LHCN-M2 (cell line): ENCODE data around the gene WNT3. TPM values are rescaled to one million over a fixed set of nuclear protein-coding genes. Genes with fewer than 3 reads are reported as not detected.
"Not testable (repeated sequence)": the region's sequence is repeated elsewhere in the genome, so short reads cannot be mapped to it uniquely, and the experiment has no call there.

ENCODE experiments used
- DNase-seq: peaks from one replicate; pipeline ENCODE4 v3.0.0-alpha.2; 2012; ENCODE audit warnings: low read depth
- total RNA-seq: library from RNA; depleted of rRNA; stranded (reverse); fragments of >200 nt; gene quantifications from 2 replicates; pipeline ENCODE4 v1.2.3, GENCODE V29; 2014

The WNT3 gene
- total RNA-seq, 1 experiment from 2014 or later = 0.57 TPM

DNA sequence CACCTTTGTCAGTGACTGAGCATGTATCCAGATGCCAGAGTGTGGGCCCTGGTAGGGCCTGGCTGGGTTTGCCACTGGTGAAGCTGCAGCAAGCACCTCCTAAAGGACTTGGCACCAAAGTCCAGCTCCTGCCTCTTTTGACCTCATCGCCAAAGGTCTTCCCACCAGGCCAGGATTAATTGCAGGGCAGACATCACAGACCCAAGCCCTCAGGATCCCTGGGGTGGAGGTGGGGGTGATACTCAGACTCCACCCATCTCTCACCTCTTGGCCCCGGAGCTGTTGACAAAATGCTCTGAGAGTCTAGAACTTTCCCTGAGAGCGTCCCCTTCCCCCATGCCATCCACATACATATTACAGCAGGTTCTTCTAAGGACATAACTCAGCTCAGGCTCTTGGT is 4.6 kb downstream of the WNT3 start:
- no peak for DNase-seq

DNA sequence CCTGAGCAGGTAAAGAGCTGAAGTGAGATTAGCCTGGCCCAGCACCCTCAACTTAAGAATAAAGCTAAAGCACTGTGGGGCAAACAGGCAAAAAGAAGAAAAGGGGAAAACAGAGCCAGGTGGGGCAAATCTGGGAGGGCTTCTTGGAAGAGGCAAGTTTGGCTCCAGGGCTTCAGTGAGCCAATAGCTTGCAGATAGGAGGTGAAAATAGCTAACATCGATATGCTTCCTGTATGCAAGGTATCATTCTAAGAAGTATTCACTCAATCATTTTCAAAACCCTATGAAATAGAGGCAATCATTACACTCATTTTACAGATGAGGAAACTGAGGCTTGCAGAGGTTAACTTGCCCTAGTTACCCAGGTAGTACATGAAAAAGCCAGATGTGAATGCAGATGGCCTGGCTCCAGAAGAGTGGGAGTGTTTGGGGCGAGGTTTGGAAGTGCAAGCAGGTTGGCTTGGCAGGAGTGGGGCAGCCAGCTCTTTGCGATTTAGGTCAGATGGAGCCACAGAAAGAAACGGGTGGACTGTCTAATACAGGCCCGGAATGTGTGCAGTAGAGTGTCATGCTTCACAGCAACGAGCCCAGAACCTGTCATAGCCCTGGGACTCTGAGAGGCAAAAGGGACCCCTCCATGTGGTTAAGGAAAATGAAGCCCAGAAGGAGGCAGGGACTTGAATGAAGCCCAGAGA is 5.7 kb downstream of the WNT3 start:
- no peak for DNase-seq

DNA sequence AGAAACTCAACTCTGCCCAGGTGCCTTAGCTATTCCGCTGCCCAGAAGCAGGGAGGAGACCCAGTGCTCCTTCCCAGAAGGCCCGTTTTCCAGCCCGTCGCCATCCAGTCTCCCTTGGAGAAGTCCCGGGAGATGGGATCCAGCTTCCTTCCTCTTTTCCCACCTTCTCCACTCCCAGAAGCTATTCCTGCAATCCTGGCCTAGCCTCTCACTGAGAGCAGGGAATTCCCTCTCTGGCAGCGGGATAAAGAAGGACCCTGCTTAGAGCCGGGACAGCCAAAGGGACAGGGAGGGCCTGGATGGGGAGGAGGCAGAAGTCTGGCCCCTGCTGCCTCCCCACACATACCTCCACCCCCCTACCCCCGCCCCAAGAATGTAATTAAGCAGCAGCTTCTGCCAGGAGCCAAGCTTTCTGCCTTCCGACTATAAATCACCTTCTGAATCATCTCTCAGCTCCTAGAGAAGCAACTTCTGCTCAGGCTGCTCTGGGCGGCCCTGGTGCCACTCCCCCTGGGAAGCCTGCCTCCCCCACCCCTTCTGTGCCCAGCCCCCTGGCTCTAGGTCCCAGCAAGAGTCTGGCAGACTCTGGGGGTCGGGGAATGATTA is 6.4 kb downstream of the WNT3 start:
- no peak for DNase-seq

GRCh38 chr17:46810837-46811236 is 7.7 kb downstream of the WNT3 start:
- DNase-seq = no peak

DNA sequence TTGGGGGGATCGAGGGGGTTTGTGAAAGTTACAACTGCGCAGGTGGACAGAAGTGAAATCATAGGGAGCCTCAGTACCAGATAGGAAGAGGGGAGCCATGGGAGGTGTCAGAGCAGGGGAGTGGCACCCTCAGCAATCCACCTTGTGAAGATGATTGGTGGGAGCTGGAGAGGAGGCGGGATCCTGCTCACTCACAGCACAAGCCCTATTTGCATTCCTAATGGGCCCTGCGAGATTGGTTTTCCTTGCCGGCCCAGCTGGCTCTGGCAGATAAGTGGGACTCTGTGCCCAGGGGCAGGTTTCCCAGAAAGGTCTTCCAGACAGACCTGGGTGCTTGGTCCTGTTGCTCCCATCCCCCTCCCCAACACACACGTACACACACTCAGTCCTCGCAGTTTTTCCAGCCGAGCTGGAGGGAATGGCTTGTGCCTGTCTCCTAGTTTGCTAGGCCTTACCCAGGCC is 9.4 kb downstream of the WNT3 start:
- no peak for DNase-seq

DNA sequence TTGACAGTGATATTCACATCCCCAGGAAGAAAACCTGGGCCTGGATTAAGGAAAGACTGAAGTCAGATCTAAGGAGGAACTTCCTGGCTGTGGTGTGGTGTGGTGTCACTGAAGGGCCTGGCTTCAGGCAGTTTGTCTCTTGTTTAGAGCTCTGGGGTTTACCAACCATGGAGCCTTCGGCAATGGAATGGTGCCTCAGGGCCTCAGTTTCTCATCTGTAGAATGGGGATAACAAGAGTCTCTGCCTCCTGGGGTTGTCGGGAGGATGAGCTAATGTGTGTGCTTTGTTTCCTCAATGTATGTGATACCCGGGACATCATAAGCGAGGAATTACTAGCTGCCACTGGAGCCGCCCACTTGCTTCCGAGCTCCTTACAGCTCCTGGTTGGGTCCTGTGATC is 12.7 kb downstream of the WNT3 start:
- no peak for DNase-seq

DNA sequence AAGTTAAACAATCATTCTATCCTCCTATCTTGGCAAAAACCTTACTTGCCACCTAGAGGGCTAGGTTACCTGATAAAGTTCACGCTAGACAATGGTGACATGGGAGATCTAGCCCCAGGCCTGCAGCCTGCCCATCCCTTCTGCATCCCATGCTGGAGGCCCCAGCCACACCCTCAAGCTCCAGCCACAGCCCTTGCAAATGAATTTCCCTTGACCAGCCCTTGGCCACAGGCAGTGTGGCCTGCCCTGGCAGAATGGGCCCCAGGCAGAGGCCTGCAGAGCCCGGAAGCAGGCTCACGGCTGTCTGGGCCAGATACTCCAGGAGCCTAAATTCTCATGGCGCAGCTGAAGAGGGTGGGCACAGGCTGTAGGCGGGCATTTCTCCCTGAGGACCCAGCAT is 14.9 kb downstream of the WNT3 start:
- DNase-seq = no peak

GRCh38 chr17:46802800-46803199 is 15.7 kb downstream of the WNT3 start:
- no peak for DNase-seq

- no peak for DNase-seq
Observed at GRCh38 chr17:46800573-46800972, 17.9 kb downstream of the WNT3 start.

DNA sequence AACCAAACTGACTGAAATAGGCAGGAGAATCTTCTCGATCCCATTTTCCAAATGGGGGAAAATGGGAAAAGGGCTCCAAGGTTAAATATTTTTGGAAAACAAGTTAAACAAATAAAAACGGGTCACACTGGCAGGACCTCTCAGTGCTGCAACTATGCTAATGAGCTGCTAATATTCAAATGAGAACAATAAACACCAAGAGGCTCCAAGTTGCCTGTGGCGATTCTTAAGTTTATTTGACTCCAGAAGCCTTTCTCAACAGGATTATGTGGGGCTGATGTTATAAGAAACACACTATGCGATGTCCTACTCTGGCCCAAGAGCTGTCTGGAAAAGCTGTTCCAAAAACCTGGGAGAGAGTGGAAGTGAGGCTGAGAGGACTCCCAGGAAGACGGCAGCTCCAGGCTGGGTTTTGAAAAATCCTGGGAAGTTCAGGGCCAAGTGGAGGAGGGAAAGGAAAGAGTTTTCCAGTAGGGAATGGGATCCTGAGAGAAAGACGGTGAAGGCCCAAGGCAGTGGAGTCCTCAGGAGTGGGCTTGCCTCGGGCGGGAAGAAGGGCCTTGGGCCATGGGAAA is 21.4 kb downstream of the WNT3 start:
- DNase-seq = no peak

DNA sequence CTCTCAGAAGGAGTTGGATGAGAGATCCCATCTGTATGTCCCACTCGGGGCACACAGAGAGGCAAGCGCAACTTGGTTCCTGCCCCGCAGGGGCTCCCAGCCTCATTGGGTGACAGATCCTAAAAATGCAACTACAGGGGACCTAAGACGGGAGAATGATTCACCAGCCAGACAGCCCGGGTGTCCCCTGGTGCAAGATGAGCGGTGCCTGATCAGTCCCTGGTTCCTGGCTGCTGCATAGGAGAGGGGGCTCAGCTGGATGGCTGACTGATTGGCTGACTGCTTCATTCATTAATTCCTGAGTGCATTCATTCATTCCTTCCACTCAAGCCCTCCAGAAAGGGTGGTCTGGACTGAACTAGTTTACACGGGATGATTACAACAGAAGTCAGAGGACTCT is 22.0 kb downstream of the WNT3 start:
- no peak for DNase-seq

- no peak for DNase-seq
Observed at GRCh38 chr17:46796084-46796483, 22.4 kb downstream of the WNT3 start.

DNA sequence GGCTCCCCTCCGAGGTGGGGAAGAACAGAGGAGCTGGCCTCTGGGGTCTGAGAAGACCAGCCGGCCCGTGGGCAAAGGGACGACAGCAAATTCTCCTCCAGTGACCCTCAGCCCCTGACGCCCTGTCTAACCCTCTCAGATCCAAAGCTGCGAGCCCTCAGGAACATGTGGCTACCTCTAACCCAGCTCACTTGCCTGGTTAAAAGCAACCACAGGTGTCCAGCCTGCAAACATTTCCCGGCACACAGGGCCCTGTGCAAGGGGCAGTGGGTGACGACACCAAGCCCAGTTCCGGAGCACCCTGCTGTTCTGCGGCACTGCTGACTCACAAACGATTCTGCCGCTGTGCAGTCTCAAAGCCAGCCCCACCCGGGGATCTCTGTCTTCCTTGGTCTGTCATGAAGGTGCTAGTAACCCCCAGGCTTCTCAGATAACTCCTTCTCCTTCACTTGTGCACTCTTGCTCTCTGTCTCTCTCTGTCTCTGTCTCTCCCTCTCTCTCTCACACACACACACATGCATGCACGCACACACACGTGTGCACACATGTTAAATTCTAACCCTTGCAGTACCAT is 23.0 kb downstream of the WNT3 start:
- DNase-seq = no peak

DNA sequence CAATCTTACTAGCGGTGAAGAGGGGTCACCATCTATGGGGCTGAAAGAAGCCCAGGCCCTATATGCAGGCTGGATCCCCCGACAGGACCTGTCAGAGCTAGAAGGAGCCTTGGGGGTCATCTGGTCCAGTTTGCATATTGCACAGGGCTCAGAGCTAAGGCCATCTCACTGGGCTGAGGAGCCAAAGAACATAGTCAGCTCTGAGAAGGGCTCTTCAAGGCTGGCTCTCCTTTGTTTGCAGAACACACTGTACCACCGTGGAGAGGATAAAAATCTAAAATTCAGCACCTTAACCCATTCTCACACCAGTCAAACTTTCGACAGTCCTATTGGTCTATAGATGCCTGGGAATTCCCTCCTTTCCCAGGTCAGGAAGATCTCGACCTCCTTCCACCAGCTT is 24.2 kb downstream of the WNT3 start:
- DNase-seq = no peak

- DNase-seq = no peak
Observed at GRCh38 chr17:46793541-46793940, 25.0 kb downstream of the WNT3 start.

GRCh38 chr17:46793023-46793422 is 25.5 kb downstream of the WNT3 start:
- DNase-seq = not testable (repeated sequence)

DNA sequence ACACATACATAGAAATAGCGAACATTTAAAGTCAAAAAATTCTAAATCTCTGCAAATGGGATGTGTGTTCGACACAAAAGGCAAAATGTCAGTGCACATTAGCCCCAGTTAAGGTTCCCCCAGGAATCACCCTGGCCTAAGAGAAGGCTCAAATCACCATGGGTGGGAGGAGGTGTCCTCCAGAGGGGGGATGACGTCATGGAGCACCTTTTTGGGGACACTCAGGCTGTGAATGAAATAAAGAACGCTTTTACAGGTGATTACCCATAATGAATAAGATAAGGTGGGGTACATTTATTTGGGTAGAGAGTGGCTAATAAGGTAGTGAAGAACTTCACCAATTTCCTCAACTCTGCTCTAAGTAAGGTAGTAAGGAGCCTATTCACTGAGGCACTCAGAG is 26.4 kb downstream of the WNT3 start:
- no peak for DNase-seq

DNA sequence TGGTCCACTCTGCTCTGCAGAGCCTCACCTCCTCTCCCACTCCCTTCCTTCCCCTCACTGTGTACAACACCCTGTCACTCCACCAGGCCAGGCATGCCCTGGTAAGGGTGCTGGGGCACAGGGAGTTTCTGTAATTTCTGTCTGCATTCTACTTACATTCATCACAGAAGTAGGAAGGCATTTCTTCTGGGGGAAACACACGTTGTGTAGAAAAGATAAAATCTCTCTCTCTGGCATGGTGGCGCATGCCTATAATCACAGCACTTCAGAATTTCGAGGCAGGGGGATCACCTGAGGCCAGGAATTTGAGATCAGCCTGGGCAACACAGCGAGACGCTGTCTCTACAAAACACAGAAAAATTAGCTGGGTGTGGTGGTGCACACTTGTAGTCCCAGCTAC is 27.0 kb downstream of the WNT3 start:
- no peak for DNase-seq

DNA sequence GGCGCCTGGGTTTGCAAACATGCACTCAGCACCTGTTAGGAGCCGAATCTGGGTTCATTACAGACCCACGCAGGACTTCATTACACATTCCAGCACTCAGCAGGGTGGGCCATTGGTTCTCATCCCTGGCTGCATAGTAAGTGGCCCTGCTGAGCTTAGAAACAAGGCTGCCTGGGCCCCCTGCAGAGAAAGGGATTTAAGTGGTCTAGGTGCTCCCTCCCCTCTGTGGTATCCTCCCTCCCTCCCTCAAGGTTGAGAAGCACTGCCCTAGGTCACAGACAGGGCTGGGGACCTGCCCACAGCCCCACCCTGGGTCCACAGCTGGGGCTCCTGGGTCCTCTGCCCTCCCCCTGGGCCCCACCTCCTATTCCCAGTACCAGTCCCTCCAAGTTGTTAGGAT is 28.3 kb downstream of the WNT3 start:
- DNase-seq = no peak

- no peak for DNase-seq
Observed at GRCh38 chr17:46789610-46790009, 28.9 kb downstream of the WNT3 start.

- DNase-seq = no peak
Observed at GRCh38 chr17:46788796-46789195, 29.7 kb downstream of the WNT3 start.

GRCh38 chr17:46788300-46788699 is 30.2 kb downstream of the WNT3 start:
- no peak for DNase-seq

GRCh38 chr17:46787478-46787877 is 31.0 kb downstream of the WNT3 start:
- DNase-seq = no peak
